HCT116 (cell line): ENCODE results near the gene STON1.

Source experiments
- ATF3 ChIP-seq: IDR thresholded peaks from 2 replicates; pipeline ENCODE4 v1.6.1; 2012
- CEBPB ChIP-seq: IDR thresholded peaks from 2 replicates; pipeline ENCODE4 v1.6.1; 2012; ENCODE audit warnings: low read depth
- CTCF ChIP-seq, 3 experiments: fragments of 200-600 bp in 1 of 3; sonication (generic) in 1 of 3; IDR thresholded peaks in 2 of 3; conservative IDR thresholded peaks in 1 of 3; 2 replicates each; pipeline ENCODE4 v1.5.1; 2012 to 2017; ENCODE audit warnings: low read depth in 2 of 3, low read length in 2 of 3, antibody characterized with exemption in 1 of 3, borderline replicate concordance in 1 of 3, control low read depth in 1 of 3, mild to moderate bottlenecking in 1 of 3, mixed read lengths in 1 of 3, mixed run types in 1 of 3, moderate library complexity in 1 of 3; ENCODE audit not compliant: insufficient read depth in 1 of 3
- EGR1 ChIP-seq: IDR thresholded peaks from 2 replicates; pipeline ENCODE4 v1.6.1; 2012; ENCODE audit warnings: low read depth
- EZH2 ChIP-seq: fragments of 200-600 bp; sonication (generic); IDR thresholded peaks from 2 replicates; pipeline ENCODE4 v1.6.1; 2017; ENCODE audit warnings: antibody characterized with exemption, mixed run types
- JUND ChIP-seq: IDR thresholded peaks from 2 replicates; pipeline ENCODE4 v1.6.1; 2012
- MAX ChIP-seq: IDR thresholded peaks from 2 replicates; pipeline ENCODE4 v1.6.1; 2012
- POLR2A ChIP-seq: IDR thresholded peaks from 2 replicates; pipeline ENCODE4 v1.7.0; 2011; ENCODE audit warnings: borderline replicate concordance; ENCODE audit not compliant: insufficient read depth, insufficient read length; ENCODE audit errors: extremely low read depth
- POLR2AphosphoS5 ChIP-seq: IDR thresholded peaks from 2 replicates; pipeline ENCODE4 v1.6.1; 2011; ENCODE audit warnings: mild to moderate bottlenecking, low read depth, low read length, moderate library complexity
- RAD21 ChIP-seq: IDR thresholded peaks from 2 replicates; pipeline ENCODE4 v1.6.1; 2012; ENCODE audit warnings: low read depth, mild to moderate bottlenecking
- REST ChIP-seq: IDR thresholded peaks from 2 replicates; pipeline ENCODE4 v1.6.1; 2012; ENCODE audit warnings: low read depth
- SIN3A ChIP-seq: IDR thresholded peaks from 2 replicates; pipeline ENCODE4 v1.6.1; 2012; ENCODE audit warnings: low read depth
- TCF7L2 ChIP-seq: IDR thresholded peaks from 2 replicates; pipeline ENCODE4 v1.7.0; 2011; ENCODE audit warnings: borderline replicate concordance, inconsistent platforms; ENCODE audit not compliant: insufficient read depth, insufficient read length; ENCODE audit errors: extremely low read depth
- YY1 ChIP-seq: IDR thresholded peaks from 2 replicates; pipeline ENCODE4 v1.6.1; 2011; ENCODE audit warnings: low read length, low read depth, moderate library complexity, mild to moderate bottlenecking; ENCODE audit not compliant: insufficient replicate concordance; ENCODE audit errors: extremely low read depth

DNA sequence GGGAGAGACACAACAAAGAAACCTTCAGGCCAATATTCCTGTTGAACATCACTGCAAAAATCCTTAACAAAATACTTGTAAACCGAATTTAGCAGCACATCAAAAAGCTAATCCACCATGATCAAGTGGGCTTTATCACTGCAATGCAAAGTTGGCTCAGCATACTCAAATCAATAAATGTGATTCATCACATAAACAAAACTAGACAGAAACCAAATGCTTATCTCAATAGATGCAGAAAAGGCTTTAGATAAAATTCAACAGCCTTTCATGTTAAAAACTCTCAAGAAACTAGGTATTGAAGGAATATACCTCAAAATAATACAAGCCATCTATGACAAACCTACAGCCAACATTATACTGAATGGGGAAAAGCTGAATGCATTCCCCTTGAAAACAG lies 108.3 kb downstream of the STON1 start:
- TF ChIP-seq CTCF (IDR thresholded peaks at IDR 0.05 in 2 of 3, conservative IDR thresholded peaks at IDR 0.05 in 1 of 3; ENCODE audit: borderline replicate concordance in 1 of 3, insufficient read depth in 1 of 3, low read depth in 2 of 3, low read length in 2 of 3) (no peak), EZH2 (no peak), REST (no peak), ATF3 (no peak), YY1 (no peak), POLR2AphosphoS5 (no peak), SIN3A (no peak), JUND (no peak), POLR2A (no peak), EGR1 (no peak), TCF7L2 (no peak), RAD21 (no peak), CEBPB (no peak), MAX (no peak)
